Gastroesophageal sphincter (tissue), 4 donors: ENCODE measurements around the gene CABLES2. TPM values are rescaled to one million over a fixed set of nuclear protein-coding genes. Genes with fewer than 3 reads are reported as not detected.
A peak's percentile ranks its signal among the peaks of the same experiment; 100 is the strongest.

ENCODE experiments used
- ATAC-seq: fragments of 150-250 bp; one replicate; pipeline ENCODE4 v1.9.1; 2016; ENCODE audit warnings: mild to moderate bottlenecking, moderate library complexity
- H3K27ac ChIP-seq, 4 donors: fragments of 200-600 bp; sonication (generic) in 3 of 4; 1 replicate in 3 of 4; 2 replicates in 1 of 4; pipeline ENCODE4 v1.5.1; 2016 to 2019
- H3K27me3 ChIP-seq: fragments of 200-600 bp; sonication (generic); one replicate; pipeline ENCODE4 v1.5.1; 2019
- H3K36me3 ChIP-seq, 2 donors: fragments of 200-600 bp; sonication (generic); one replicate each; pipeline ENCODE4 v1.5.1; 2019; ENCODE audit warnings: control low read depth in 1 of 2
- H3K4me1 ChIP-seq, 3 donors: fragments of 200-600 bp; sonication (generic); 1 replicate in 2 of 3; 2 replicates in 1 of 3; pipeline ENCODE4 v1.5.1; 2016 to 2019; ENCODE audit warnings: control low read depth in 2 of 3
- H3K4me3 ChIP-seq, 2 donors: fragments of 200-600 bp; sonication (generic); one replicate each; pipeline ENCODE4 v1.5.1; 2019; ENCODE audit warnings: mild to moderate bottlenecking in 1 of 2, moderate library complexity in 1 of 2
- H3K9me3 ChIP-seq, 3 donors: fragments of 200-600 bp; sonication (generic); one replicate each; pipeline ENCODE4 v1.5.1; 2017 to 2019; ENCODE audit warnings: control low read depth in 2 of 3
- CTCF ChIP-seq, 4 experiments: fragments of 200-600 bp in 2 of 4; fragments of 450-650 bp in 2 of 4; sonication (generic) in 1 of 4; IDR thresholded peaks; one replicate each; pipeline ENCODE4 v1.5.1; 2017 to 2019; ENCODE audit warnings: antibody characterized with exemption in 4 of 4, mild to moderate bottlenecking in 2 of 4, moderate library complexity in 2 of 4
- EP300 ChIP-seq: sonication (generic); formaldehyde crosslinking; IDR thresholded peaks from one replicate; pipeline ENCODE4 v1.6.1; 2017; ENCODE audit warnings: antibody characterized with exemption, mild to moderate bottlenecking
- POLR2A ChIP-seq, 2 donors: fragments of 450-650 bp; IDR thresholded peaks; one replicate each; pipeline ENCODE4 v1.6.1; 2017; ENCODE audit warnings: antibody characterized with exemption in 2 of 2, mild to moderate bottlenecking in 2 of 2, moderate library complexity in 1 of 2
- POLR2AphosphoS5 ChIP-seq: sonication (generic); formaldehyde crosslinking; IDR thresholded peaks from one replicate; pipeline ENCODE4 v1.6.1; 2017; ENCODE audit warnings: antibody characterized with exemption
- WGBS, 2 donors: methylation state at CpG; one replicate each; pipeline ENCODE4 v1.1.5; 2018; ENCODE audit warnings: low coverage in 1 of 2; 5-methylcytosine and 5-hydroxymethylcytosine counted together
- total RNA-seq, 4 donors: library from RNA; depleted of rRNA; stranded (reverse); fragments of >200 nt; gene quantifications; one replicate each; pipeline ENCODE4 v1.1.0, GENCODE V29; 2016

Gene CABLES2
- total RNA-seq, 4 donors from 2014 or later = 2.7 to 9.8 (median 3.8) TPM

GRCh38 chr20:62437496-62437895 lies 30.4 kb upstream of the CABLES2 start:
- TF ChIP-seq POLR2AphosphoS5 = no peak
- no peak for TF ChIP-seq POLR2A (IDR thresholded peaks at IDR 0.05)
- TF ChIP-seq CTCF (IDR thresholded peaks at IDR 0.05) = no peak
- TF ChIP-seq EP300 = no peak
- no peak for ATAC-seq
- H3K4me1 ChIP-seq = peaks cover 0 to 39% (median 12%) of the 10 kb centered on the region in 3 donors
- peak overlapping the region in 3 of 4 donors; percentile 56 to 72 (median 68) for H3K27ac ChIP-seq
- WGBS, 2 donors = 19 to 28% methylated on average over 3 to 7 of the region's 12 CpGs
- peaks cover 15% of the 10 kb centered on the region for H3K27me3 ChIP-seq
- H3K9me3 ChIP-seq = no peaks in the 10 kb centered on the region
- H3K4me3 ChIP-seq = no peak overlapping the region
- H3K36me3 ChIP-seq = no peaks in the 10 kb centered on the region

GRCh38 chr20:62436692-62437091 lies 29.6 kb upstream of the CABLES2 start:
- ATAC-seq = no peak
- no peaks in the 10 kb centered on the region for H3K9me3 ChIP-seq
- TF ChIP-seq CTCF (IDR thresholded peaks at IDR 0.05) (no peak), POLR2A (IDR thresholded peaks at IDR 0.05) (no peak), POLR2AphosphoS5 (no peak), EP300 (no peak)
- no peak overlapping the region for H3K4me3 ChIP-seq
- H3K27me3 ChIP-seq = peaks cover 15% of the 10 kb centered on the region
- H3K4me1 ChIP-seq = peaks cover 0 to 39% (median 12%) of the 10 kb centered on the region in 3 donors
- WGBS, 2 donors = 100% methylated on average over 1 of the region's 3 CpGs
- H3K27ac ChIP-seq = no peak overlapping the region
- no peaks in the 10 kb centered on the region for H3K36me3 ChIP-seq

- Histone ChIP-seq H3K36me3 (no peaks in the 10 kb centered on the region), H3K4me1 (peaks cover 0 to 39% (median 12%) of the 10 kb centered on the region in 3 donors), H3K4me3 (peak overlapping the region in 1 of 2 donors; percentile 12), H3K27me3 (peaks cover 4% of the 10 kb centered on the region), H3K27ac (peak overlapping the region in 3 of 4 donors; percentile 15 to 29 (median 28)), H3K9me3 (no peaks in the 10 kb centered on the region)
- 20 to 25% methylated on average over 15 to 18 of the region's 32 CpGs for WGBS, 2 donors
- peak; percentile 68 for ATAC-seq
- TF ChIP-seq CTCF (IDR thresholded peaks at IDR 0.05) (no peak), EP300 (no peak), POLR2A (IDR thresholded peaks at IDR 0.05) (no peak), POLR2AphosphoS5 (no peak)
These were observed 26.8 kb upstream of the CABLES2 start for GRCh38 chr20:62433658-62434497.

- 64 to 67% methylated on average over 16 to 23 of the region's 23 CpGs for WGBS, 2 donors
- H3K4me1 ChIP-seq = peaks cover 0 to 19% (median 4%) of the 10 kb centered on the region in 3 donors
- H3K36me3 ChIP-seq = no peaks in the 10 kb centered on the region
- no peaks in the 10 kb centered on the region for H3K9me3 ChIP-seq
- H3K4me3 ChIP-seq = no peak overlapping the region
- ATAC-seq = no peak
- TF ChIP-seq POLR2AphosphoS5 = no peak
- TF ChIP-seq CTCF (IDR thresholded peaks at IDR 0.05) = no peak
- no peak for TF ChIP-seq EP300
- H3K27ac ChIP-seq = no peak overlapping the region
- peaks cover 19% of the 10 kb centered on the region for H3K27me3 ChIP-seq
These were observed 23.9 kb upstream of the CABLES2 start for GRCh38 chr20:62430866-62431447.
